GM12875 (cell line): ENCODE measurements around the gene MED16.

Experiments
- H3K4me3 ChIP-seq: one replicate; pipeline ENCODE4 v1.5.1; 2011; ENCODE audit warnings: low read depth, low read length, control low read depth
- TF ChIP-seq, protein P1 (sequence below): IDR thresholded peaks from 2 replicates; pipeline ENCODE4 v1.5.1; 2011; ENCODE audit warnings: low read depth, mild to moderate bottlenecking, control low read depth, inconsistent platforms, low read length, moderate library complexity, borderline replicate concordance; ENCODE audit not compliant: insufficient read depth

Gene MED16

DNA sequence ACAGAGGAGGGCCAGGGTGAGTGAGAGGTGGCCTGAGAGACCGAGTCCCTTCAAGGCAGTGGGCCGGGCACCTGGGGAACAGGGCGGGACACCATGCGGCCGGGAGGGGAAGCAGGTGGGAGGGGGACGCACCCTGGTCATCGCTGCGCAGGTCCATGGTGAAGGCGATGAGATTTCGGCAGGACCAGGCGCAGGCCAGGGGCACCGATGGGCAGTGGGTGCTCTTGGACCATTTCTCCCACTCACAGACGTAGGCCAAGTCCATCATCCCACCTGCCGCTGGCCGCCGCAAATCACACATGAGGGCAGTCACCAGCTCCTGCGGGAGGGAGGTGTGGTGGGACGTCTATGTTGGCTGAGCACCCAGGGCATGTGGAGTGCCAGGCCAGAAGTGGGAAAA is 2.2 kb downstream of the MED16 start:
- no peak overlapping the region for H3K4me3 ChIP-seq
- TF ChIP-seq, protein P1, sequence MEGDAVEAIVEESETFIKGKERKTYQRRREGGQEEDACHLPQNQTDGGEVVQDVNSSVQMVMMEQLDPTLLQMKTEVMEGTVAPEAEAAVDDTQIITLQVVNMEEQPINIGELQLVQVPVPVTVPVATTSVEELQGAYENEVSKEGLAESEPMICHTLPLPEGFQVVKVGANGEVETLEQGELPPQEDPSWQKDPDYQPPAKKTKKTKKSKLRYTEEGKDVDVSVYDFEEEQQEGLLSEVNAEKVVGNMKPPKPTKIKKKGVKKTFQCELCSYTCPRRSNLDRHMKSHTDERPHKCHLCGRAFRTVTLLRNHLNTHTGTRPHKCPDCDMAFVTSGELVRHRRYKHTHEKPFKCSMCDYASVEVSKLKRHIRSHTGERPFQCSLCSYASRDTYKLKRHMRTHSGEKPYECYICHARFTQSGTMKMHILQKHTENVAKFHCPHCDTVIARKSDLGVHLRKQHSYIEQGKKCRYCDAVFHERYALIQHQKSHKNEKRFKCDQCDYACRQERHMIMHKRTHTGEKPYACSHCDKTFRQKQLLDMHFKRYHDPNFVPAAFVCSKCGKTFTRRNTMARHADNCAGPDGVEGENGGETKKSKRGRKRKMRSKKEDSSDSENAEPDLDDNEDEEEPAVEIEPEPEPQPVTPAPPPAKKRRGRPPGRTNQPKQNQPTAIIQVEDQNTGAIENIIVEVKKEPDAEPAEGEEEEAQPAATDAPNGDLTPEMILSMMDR = no peak

DNA sequence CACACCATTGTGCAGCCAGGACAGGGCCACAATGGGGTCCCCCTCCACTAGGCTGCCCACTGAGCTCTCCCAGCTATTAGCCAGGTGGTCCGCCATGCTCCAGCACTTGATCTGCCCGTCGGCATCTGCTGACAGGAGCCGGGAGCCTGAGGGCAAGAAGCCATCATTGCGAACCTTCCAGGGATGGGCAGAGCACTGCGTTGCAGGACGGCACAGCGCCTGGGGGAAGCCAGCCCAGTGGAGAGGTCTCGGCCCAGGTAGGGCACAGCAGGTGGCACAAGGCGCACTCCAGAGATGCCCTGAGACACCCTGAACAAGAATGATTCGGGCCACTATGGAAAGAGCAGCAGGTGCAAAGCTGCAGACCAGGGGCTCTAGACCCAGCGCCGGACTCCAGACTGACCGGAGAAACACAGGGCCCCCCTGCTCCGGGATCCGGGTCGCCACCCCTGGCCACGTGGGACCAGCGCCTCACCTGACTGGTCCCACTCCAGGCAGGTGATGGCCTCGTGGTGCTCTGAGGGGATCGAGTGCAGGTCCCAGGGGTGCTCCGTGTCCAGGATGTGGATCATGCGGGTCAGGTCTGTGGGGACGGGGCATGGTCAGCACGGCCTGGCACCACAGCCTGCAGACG is 3.2 kb downstream of the MED16 start:
- TF ChIP-seq, protein P1 = no peak
- H3K4me3 ChIP-seq = no peak overlapping the region

DNA sequence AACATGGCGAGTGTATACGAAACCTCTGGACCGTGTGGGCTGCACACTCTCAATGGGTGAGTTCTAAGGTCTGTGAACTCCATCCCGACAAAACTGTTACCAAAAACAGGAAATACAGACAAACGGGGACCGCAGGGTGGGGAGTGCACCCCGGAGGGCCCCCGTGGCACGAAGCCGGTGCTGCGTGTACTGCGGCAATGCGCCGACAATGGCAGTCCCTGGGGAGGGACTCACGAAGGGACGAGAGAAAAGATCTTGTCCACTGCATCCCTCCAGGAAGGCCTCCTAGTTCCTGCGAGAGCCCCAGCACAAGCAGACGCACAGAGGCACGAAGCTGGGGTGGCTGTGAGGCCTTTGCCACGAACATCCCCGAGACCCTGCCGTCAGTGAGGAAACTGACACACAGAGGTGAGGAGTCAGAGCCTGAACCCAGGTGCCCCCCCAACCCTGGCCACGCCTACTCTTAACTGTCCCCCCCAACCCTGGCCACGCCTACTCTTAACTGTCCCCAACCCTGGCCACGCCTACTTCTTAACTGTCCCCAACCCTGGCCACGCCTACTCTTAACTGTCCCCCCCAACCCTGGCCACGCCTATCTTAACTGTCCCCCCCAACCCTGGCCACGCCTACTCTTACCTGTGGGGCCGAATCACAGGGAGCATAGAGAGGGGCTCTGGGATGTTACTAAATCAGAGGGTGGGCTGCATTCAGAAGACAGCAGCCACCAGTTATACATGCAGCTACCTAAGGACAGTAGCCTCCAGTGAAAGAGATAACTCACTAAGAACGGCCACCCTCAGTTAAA is 4.2 kb downstream of the MED16 start:
- H3K4me3 ChIP-seq = no peak overlapping the region
- TF ChIP-seq, protein P1 = no peak

DNA sequence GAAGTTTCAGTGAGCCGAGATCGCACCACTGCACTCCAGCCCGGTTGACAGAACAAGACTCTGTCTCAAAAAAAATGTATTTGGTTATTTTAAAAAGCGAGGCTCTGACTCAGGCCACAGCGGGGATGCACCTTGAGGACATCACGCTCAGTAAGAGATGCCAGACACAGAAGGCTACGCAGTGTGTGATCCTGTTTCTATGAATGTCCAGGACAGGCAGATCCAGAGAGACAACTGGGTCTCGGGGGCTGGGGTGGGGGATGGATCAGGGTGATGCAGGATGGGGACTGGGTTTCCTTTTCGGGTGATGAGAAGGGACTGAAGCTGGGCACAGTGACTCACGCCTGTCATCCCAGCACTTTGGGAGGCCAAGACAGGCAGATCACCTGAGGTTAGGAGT is 5.4 kb downstream of the MED16 start:
- TF ChIP-seq, protein P1 = no peak
- H3K4me3 ChIP-seq = no peak overlapping the region

DNA sequence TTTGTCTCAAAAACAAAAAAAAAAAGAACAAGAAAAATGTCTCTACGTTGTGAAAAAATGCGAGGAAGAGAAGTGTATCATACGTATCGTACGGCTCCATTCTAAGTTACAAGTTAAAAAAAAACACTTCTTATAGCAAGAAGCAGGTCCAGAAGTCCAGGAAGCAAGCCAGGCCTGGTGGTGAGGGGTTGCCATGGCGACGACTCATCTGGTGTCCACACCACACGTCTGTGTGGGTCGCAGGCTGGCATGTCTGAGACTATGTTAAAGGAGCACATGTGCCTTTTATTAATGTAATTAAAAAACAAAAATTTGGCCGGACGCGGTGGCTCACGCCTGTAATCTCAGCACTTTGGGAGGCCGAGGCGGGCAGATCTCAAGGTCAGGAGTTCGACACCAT is 5.9 kb downstream of the MED16 start:
- TF ChIP-seq, protein P1 = no peak
- no peak overlapping the region for H3K4me3 ChIP-seq

DNA sequence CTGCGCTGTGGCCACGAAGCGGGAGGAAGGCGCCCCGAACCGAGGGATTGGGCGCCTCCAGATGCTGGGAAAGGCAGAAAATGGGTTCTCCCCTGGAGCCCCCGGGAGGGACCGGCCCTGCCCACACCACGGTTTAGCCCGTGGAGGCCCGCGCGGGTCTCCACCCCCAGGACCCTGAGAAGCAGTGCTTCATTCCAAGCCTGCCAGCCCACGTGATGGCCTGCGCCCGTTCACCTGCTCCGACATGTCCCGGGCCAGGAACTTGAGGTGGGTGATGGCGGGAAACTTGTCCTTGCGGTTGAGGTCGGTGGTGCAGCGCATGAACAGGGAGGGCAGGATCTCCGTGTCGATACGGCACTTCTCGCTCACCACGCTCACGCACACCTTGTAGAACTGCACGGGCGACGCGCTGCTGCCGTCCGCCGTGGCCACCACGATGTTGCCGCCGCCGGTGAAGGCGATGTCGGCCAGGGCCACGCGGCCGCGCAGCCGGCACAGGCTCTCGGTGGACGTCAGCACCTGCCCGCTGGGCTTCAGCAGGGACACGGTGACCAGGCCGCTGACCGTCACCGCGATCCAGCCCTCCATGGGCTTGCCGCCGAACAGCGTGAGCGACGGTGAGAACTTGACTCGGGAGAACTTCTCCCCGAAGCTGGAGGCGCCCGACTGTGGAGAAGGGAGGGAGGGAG is 7.3 kb downstream of the MED16 start:
- no peak overlapping the region for H3K4me3 ChIP-seq
- TF ChIP-seq, protein P1 = no peak
